OCI-LY3 (cell line): Measurements from ENCODE around the gene NT5DC3.

Experiments
- H2AFZ ChIP-seq: fragments of 200-600, 300-600 bp; shearing (Covaris generic); 2 replicates; pipeline ENCODE4 v1.6.0; 2014; ENCODE audit warnings: antibody characterized with exemption, low read depth, low read length
- H3K27ac ChIP-seq: fragments of 200-600, 300-600 bp; sonication (generic); 2 replicates; pipeline ENCODE4 v1.5.1; 2014; ENCODE audit warnings: mild to moderate bottlenecking, low read length, moderate library complexity, mixed read lengths
- H3K27me3 ChIP-seq: fragments of 200-600, 300-600 bp; sonication (generic); 2 replicates; pipeline ENCODE4 v1.6.1; 2014; ENCODE audit warnings: low read depth, low read length, mixed read lengths
- H3K36me3 ChIP-seq: fragments of 200-600, 300-600 bp; sonication (generic); replicated peaks from 2 replicates; pipeline ENCODE3; 2014; ENCODE audit warnings: low read depth, low read length, mixed read lengths
- H3K4me1 ChIP-seq: fragments of 300-600, 200-600 bp; sonication (generic); 2 replicates; pipeline ENCODE4 v1.6.1; 2014; ENCODE audit warnings: low read length, mixed read lengths
- H3K4me2 ChIP-seq: fragments of 200-600, 300-600 bp; sonication (generic); 2 replicates; pipeline ENCODE4 v1.6.1; 2014; ENCODE audit warnings: low read length, mixed read lengths
- H3K4me3 ChIP-seq: fragments of 300-600, 200-600 bp; sonication (generic); 2 replicates; pipeline ENCODE4 v1.5.1; 2014; ENCODE audit warnings: antibody characterized with exemption, mild to moderate bottlenecking, low read length, moderate library complexity
- H3K79me2 ChIP-seq: fragments of 300-600, 200-600 bp; shearing (Covaris generic); 2 replicates; pipeline ENCODE4 v1.6.1; 2014; ENCODE audit warnings: mild to moderate bottlenecking, low read length, mixed read lengths
- H3K9ac ChIP-seq: fragments of 300-600, 200-600 bp; shearing (Covaris generic); 2 replicates; pipeline ENCODE4 v1.6.0; 2014; ENCODE audit warnings: mild to moderate bottlenecking, low read length, moderate library complexity
- H3K9me3 ChIP-seq: fragments of 200-600, 300-600 bp; shearing (Covaris generic); 2 replicates; pipeline ENCODE4 v1.6.1; 2014; ENCODE audit warnings: low read length, mixed read lengths; ENCODE audit not compliant: insufficient read depth
- H4K20me1 ChIP-seq: fragments of 200-600, 300-600 bp; sonication (generic); 2 replicates; pipeline ENCODE4 v1.6.1; 2016; ENCODE audit warnings: low read length, mixed read lengths; ENCODE audit not compliant: insufficient read depth
- EZH2phosphoT487 ChIP-seq: fragments of 200-600 bp; shearing (Covaris generic); IDR thresholded peaks from 2 replicates; pipeline ENCODE4 v1.6.1; 2018; ENCODE audit warnings: antibody characterized with exemption, mixed run types, low read depth
- TF ChIP-seq, protein P1 (sequence below): fragments of 200-600, 300-600 bp; sonication (generic); IDR thresholded peaks from 2 replicates; pipeline ENCODE4 v1.5.1; 2014; ENCODE audit warnings: antibody characterized with exemption, low read length, low read depth

The NT5DC3 gene

DNA sequence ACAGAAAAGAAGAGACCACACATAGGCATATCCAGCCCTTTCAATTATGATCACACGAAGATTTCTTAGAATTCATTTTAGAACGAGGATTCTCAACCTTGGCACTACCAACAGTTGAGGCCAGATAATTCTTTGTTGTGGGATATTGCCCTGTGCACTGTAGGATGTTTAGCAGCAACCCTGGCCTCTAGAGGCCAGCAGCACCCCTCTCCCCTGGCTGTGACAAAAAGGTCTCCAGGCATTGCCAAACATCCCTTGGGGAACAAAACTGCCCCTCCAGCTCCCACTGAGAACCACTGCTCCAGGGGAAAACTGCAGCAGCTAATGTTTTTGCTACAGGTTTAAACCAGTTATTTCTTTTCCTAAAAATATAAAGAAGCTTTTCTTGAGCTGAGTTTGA lies 7.1 kb downstream of the NT5DC3 start:
- no peak overlapping the region for H3K4me3 ChIP-seq
- H3K9me3 ChIP-seq: no peaks in the 10 kb centered on the region
- H4K20me1 ChIP-seq: no peaks in the 10 kb centered on the region
- no peak overlapping the region for H3K4me2 ChIP-seq
- peaks cover 64% of the 10 kb centered on the region for H3K79me2 ChIP-seq
- no peak overlapping the region for H2AFZ ChIP-seq
- H3K9ac ChIP-seq: no peak overlapping the region
- no peak overlapping the region for H3K27ac ChIP-seq
- H3K36me3 ChIP-seq: peaks cover 3% of the 10 kb centered on the region
- H3K27me3 ChIP-seq: no peaks in the 10 kb centered on the region
- peaks cover 16% of the 10 kb centered on the region for H3K4me1 ChIP-seq
- TF ChIP-seq EZH2phosphoT487: no peak
- TF ChIP-seq, protein P1, sequence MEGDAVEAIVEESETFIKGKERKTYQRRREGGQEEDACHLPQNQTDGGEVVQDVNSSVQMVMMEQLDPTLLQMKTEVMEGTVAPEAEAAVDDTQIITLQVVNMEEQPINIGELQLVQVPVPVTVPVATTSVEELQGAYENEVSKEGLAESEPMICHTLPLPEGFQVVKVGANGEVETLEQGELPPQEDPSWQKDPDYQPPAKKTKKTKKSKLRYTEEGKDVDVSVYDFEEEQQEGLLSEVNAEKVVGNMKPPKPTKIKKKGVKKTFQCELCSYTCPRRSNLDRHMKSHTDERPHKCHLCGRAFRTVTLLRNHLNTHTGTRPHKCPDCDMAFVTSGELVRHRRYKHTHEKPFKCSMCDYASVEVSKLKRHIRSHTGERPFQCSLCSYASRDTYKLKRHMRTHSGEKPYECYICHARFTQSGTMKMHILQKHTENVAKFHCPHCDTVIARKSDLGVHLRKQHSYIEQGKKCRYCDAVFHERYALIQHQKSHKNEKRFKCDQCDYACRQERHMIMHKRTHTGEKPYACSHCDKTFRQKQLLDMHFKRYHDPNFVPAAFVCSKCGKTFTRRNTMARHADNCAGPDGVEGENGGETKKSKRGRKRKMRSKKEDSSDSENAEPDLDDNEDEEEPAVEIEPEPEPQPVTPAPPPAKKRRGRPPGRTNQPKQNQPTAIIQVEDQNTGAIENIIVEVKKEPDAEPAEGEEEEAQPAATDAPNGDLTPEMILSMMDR: no peak

DNA sequence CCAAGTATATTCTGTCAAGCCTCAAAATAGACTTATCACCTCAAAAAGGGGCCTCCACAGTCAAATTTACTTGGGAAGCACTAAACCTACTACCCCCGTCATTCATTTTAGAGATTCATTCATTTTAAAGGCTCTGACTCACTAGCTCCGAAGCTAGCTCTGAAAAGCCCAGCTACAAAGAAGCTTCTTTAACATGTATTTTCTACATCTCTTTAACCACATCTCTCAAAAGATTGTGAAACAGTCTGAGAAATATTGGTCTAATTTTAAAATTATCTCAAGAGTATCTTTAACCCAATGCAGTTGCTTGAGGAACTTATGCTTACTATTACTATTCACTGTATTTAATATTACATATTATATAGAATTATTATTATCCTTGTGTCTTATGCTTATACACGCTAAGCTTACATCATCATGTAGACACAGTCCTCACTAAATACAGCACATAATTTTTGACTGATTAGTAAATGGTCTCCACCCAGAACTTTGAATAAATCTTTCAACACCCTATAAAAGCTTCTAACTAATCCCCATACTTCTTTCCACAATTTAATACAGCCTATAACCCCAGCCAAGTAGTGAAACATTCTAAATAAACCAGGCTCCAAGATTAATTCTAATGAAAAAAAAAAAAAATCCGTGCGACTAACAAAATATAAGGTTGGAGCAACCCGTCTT lies 7.8 kb downstream of the NT5DC3 start:
- no peak overlapping the region; the same call in 1 of the 2 replicates for H3K4me3 ChIP-seq
- TF ChIP-seq EZH2phosphoT487: no peak
- TF ChIP-seq, protein P1: no peak
- no peak overlapping the region; the same call in 1 of the 2 replicates for H3K9ac ChIP-seq
- no peak overlapping the region for H2AFZ ChIP-seq
- H3K9me3 ChIP-seq: no peaks in the 10 kb centered on the region
- no peaks in the 10 kb centered on the region for H4K20me1 ChIP-seq
- no peaks in the 10 kb centered on the region for H3K27me3 ChIP-seq
- peak overlapping the region; percentile 72 for H3K4me2 ChIP-seq
- peaks cover 58% of the 10 kb centered on the region for H3K79me2 ChIP-seq
- H3K36me3 ChIP-seq: peaks cover 3% of the 10 kb centered on the region
- H3K4me1 ChIP-seq: peaks cover 16% of the 10 kb centered on the region
- H3K27ac ChIP-seq: no peak overlapping the region

DNA sequence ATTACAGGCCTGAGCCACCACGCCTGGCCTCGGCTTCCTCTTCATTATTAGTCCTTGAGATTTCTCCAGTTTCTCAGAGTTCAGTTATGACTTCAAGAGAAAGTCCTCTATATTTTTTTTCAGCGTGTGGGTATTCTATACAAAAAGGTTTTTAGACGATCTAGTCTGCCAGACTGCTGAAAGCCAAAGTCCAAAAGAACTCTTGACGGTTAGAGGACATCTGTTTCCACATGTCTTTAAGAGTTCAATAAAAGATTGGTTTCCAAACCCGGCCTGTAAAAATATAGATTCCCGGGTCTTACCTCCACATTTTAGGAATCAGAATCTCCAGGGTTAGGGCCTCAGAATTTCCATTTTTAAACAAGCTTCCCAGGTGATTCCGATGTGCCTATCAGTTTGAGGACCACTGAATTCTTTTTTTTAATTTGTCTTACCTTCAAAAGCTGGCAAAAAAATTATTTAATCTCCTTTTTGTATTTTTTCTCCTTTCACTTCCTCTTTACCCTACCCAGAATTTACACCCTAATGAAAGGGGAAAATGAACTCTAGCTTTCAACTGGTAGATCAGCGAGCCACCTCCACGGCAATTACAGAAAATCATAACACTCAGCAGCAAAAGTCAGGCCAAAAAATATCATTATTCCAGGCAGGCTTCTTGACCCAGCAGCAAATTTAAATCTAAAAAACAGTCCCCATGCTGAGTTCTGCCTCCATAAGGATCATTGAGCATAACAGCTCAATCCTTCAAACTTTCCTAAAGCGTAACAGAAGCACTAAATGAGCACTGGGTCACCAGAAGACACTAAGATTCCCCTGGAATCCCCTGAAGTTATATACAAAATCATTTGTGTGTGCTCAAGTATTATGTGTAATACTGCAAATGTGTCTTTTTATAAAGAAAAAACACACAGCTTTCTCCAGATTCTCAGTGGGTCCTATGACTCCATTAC lies 8.7 kb downstream of the NT5DC3 start:
- Histone ChIP-seq H4K20me1 (no peaks in the 10 kb centered on the region), H3K4me1 (peaks cover 16% of the 10 kb centered on the region), H3K4me3 (peak overlapping the region; percentile 54), H3K9ac (peak overlapping the region; percentile 30), H3K36me3 (peaks cover 3% of the 10 kb centered on the region), H2AFZ (no peak overlapping the region; the same call in 1 of the 2 replicates), H3K27me3 (no peaks in the 10 kb centered on the region), H3K4me2 (peak overlapping the region; percentile 72), H3K27ac (peak overlapping the region; percentile 41), H3K79me2 (peaks cover 58% of the 10 kb centered on the region), H3K9me3 (no peaks in the 10 kb centered on the region)
- no peak for TF ChIP-seq EZH2phosphoT487
- TF ChIP-seq, protein P1: no peak

DNA sequence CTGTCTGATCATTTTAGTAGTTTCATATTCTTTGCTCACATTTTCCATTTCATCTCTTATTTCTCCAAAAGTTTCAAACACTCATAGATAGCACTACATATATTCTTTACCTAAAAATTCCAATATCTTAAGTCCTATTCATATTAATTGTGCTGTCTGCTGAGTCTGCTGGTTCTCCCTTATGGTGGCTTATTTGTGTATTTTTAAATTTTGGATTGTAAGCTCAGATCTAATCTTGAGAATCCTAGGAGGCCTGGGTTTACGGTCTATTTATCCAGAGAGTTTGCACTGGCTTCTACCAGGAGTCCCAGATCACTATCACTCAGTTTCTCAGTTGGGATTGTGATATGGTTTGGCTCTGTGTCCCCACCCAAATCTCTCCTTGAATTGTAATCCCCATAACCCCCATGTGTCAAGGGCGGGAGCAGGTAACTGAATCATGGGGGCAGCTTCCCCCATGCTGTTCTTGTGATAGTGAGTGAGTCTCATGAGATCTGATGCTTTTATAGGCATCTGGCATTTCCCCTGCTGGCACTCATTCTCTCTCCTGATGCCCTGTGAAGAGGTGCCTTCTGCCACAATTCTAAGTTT lies 10.2 kb downstream of the NT5DC3 start:
- Histone ChIP-seq H4K20me1 (no peaks in the 10 kb centered on the region), H3K79me2 (peaks cover 64% of the 10 kb centered on the region), H3K9ac (no peak overlapping the region), H3K4me3 (no peak overlapping the region), H3K27me3 (no peaks in the 10 kb centered on the region), H3K27ac (no peak overlapping the region), H3K4me2 (no peak overlapping the region), H2AFZ (no peak overlapping the region), H3K9me3 (no peaks in the 10 kb centered on the region), H3K36me3 (peaks cover 3% of the 10 kb centered on the region), H3K4me1 (peaks cover 16% of the 10 kb centered on the region)
- TF ChIP-seq, protein P1: no peak
- no peak for TF ChIP-seq EZH2phosphoT487
